K562 (cell line): Measurements from ENCODE around the gene TMEM200B. TPM values are rescaled to one million over a fixed set of nuclear protein-coding genes. Genes with fewer than 3 reads are reported as not detected.
A peak's percentile ranks its signal among the peaks of the same experiment; 100 is the strongest.

Source experiments
- CBX8 ChIP-seq: fragments of 200-600 bp; sonication (generic); IDR thresholded peaks from 2 replicates; pipeline ENCODE4 v1.6.1; 2012; ENCODE audit warnings: borderline replicate concordance, mixed run types, low read depth, mild to moderate bottlenecking, moderate library complexity, mixed read lengths, low read length, control low read depth, inconsistent platforms; ENCODE audit not compliant: poor library complexity, severe bottlenecking; ENCODE audit errors: extremely low read depth
- CEBPB ChIP-seq: fragments of 450-650 bp; IDR thresholded peaks from 2 replicates; pipeline ENCODE4 v1.6.1; 2016; ENCODE audit warnings: missing genetic modification characterization, missing compliant biosample characterization
- CHD1 ChIP-seq: fragments of 200-600 bp; sonication (generic); IDR thresholded peaks from one replicate; pipeline ENCODE4 v1.6.1; 2012; ENCODE audit warnings: mild to moderate bottlenecking, moderate library complexity, low read length, inconsistent platforms
- EWSR1 ChIP-seq: fragments of 450-650 bp; IDR thresholded peaks from 2 replicates; pipeline ENCODE4 v1.6.1; 2018; ENCODE audit warnings: borderline replicate concordance, mild to moderate bottlenecking, low read depth, moderate library complexity; ENCODE audit not compliant: partially characterized antibody
- HBP1 ChIP-seq: fragments of 450-650 bp; formaldehyde crosslinking; IDR thresholded peaks from 2 replicates; pipeline ENCODE4 v1.4.0; 2022; ENCODE audit warnings: missing genetic modification characterization
- JUND ChIP-seq, 2 experiments: IDR thresholded peaks; 2 replicates in 1 of 2; 3 replicates in 1 of 2; pipeline ENCODE4 v1.6.1; 2011; ENCODE audit warnings: borderline replicate concordance in 2 of 2, low read depth in 2 of 2, low read length in 2 of 2, improper control_type of control experiment in 1 of 2, missing biosample characterization in 1 of 2, missing genetic modification characterization in 1 of 2, missing genetic modification reagents in 1 of 2
- NFATC3 ChIP-seq: fragments of 450-650 bp; IDR thresholded peaks from 2 replicates; pipeline ENCODE4 v1.6.1; 2017; ENCODE audit warnings: mild to moderate bottlenecking
- NRF1 ChIP-seq, 2 experiments: fragments of 450-650 bp; IDR thresholded peaks in 1 of 2; conservative IDR thresholded peaks in 1 of 2; 2 replicates each; pipeline ENCODE4 v1.6.1; 2014; ENCODE audit warnings: mild to moderate bottlenecking in 2 of 2
- RCOR1 ChIP-seq, 2 experiments: IDR thresholded peaks; 2 replicates each; pipeline ENCODE4 v1.6.1; 2012; ENCODE audit warnings: low read depth in 2 of 2, low read length in 2 of 2, borderline replicate concordance in 1 of 2, improper control_type of control experiment in 1 of 2
- SIRT6 ChIP-seq: IDR thresholded peaks from one replicate; pipeline ENCODE4 v1.6.1; 2012; ENCODE audit warnings: low read depth, mild to moderate bottlenecking, control low read depth, inconsistent platforms, low read length, moderate library complexity
- TCF3 ChIP-seq: sonication (generic); formaldehyde crosslinking; IDR thresholded peaks from 2 replicates; pipeline ENCODE4 v1.4.0; 2020; ENCODE audit warnings: mild to moderate bottlenecking, missing genetic modification reagents
- TFAP4 ChIP-seq: sonication (generic); formaldehyde crosslinking; IDR thresholded peaks from 2 replicates; pipeline ENCODE4 v1.8.0; 2022; ENCODE audit warnings: missing genetic modification reagents, mild to moderate bottlenecking, moderate library complexity, borderline replicate concordance
- U2AF2 ChIP-seq: fragments of 200-400 bp; formaldehyde crosslinking; optimal IDR thresholded peaks from 2 replicates; pipeline ENCODE3; 2017; ENCODE audit warnings: low read depth, mild to moderate bottlenecking, low read length
- polyA plus RNA-seq, 8 experiments: library from polyadenylated mRNA; depleted of rRNA in 4 of 8; stranded (reverse) in 5 of 8; unstranded in 3 of 8; fragments of >200 nt; fragmentation: Nextera tagmentation in 2 of 8; fragmentation: Illumina TruSeq in 1 of 8; extraction: Ambion mirVana in 2 of 8; extraction: Trizol in 1 of 8; gene quantifications; 2 replicates each; pipeline versions ENCODE4 v1.2.1 to v1.2.3, GENCODE V29; 2011 to 2014; ENCODE audit warnings: inconsistent platforms in 1 of 8, missing spikeins in 1 of 8
- total RNA-seq, 7 experiments: library from RNA; depleted of rRNA in 6 of 7; stranded (reverse); fragments of >200 nt in 6 of 7; fragmentation: Illumina TruSeq in 2 of 7; extraction: Trizol in 2 of 7; gene quantifications; 2 replicates each; pipeline versions ENCODE4 v1.2.1 to v1.2.3, GENCODE V29; 2011 to 2021; ENCODE audit warnings: low replicate concordance in 1 of 7

The TMEM200B gene
- total and polyA plus RNA-seq, 9 of the 15 experiments (the other 6 are each of a cell fraction or from before 2014, with no cell fraction given), result 0.04 to 0.35 (median 0.10) TPM; not detected in 1

- TF ChIP-seq HBP1 (CRISPR knock-in tag), result no peak
- peak in 1 of 2 experiments; percentile 80; a peak in 2 of 4 replicates for TF ChIP-seq RCOR1 (IDR thresholded peaks at IDR 0.05; ENCODE audit: borderline replicate concordance in 1 of 2, low read depth in 2 of 2, low read length in 2 of 2)
- TF ChIP-seq NFATC3, result no peak
- TF ChIP-seq TCF3 (CRISPR knock-in tag), result peak; percentile 36; the same call in 1 of the 2 replicates
- TF ChIP-seq SIRT6, result no peak
- TF ChIP-seq TFAP4 (CRISPR knock-in tag), result peak; percentile 34; the same call in 1 of the 2 replicates
- TF ChIP-seq U2AF2, result no peak
- TF ChIP-seq CHD1, result no peak
- peak; percentile 65 for TF ChIP-seq CEBPB (tag)
- no peak for TF ChIP-seq JUND (IDR thresholded peaks at IDR 0.05; ENCODE audit: borderline replicate concordance, low read depth, low read length)
- TF ChIP-seq JUND (tag; IDR thresholded peaks at IDR 0.05; ENCODE audit: borderline replicate concordance, low read depth, low read length), result no peak
- no peak for TF ChIP-seq CBX8
- no peak for TF ChIP-seq EWSR1
- TF ChIP-seq NRF1 (conservative IDR thresholded peaks at IDR 0.05 in 1 of 2, IDR thresholded peaks at IDR 0.05 in 1 of 2), result peak; percentile 37 to 50; a peak in 2 of 4 replicates
Measured at GRCh38 chr1:29136391-29136915, 12.8 kb upstream of the TMEM200B start (continued).
